Activated CD8-positive, alpha-beta memory T cell treated with anti-CD3 and anti-CD28 coated beads for 1 hour (primary cell): Measurements from ENCODE around the gene CCRL2.
A peak's percentile ranks its signal among the peaks of the same experiment; 100 is the strongest.

Experiments
- DNase-seq, 2 donors: peaks; one replicate each; pipeline ENCODE4 v3.0.0-alpha.2; 2020; ENCODE audit warnings: low read depth in 1 of 2; ENCODE audit errors: extremely low read depth in 1 of 2

The CCRL2 gene

GRCh38 chr3:46406788-46407611, at the start of gene CCRL2, which contains the start of gene CCR5AS:
TSS of gene CCRL2 (plus strand) at chr3:46407259. CDS start at chr3:46408080, 821 bp downstream.
TSS of gene CCR5AS (minus strand) at chr3:46407066.
- DNase-seq: peak in 1 of 2 donors; percentile 10

GRCh38 chr3:46358466-46358865, 48.6 kb upstream of the CCRL2 start:
- DNase-seq: no peak

- no peak for DNase-seq
Measured at GRCh38 chr3:46359733-46360493, 47.1 kb upstream of the CCRL2 start.

GRCh38 chr3:46360907-46361306, 46.2 kb upstream of the CCRL2 start:
- DNase-seq: no peak

- DNase-seq: no peak
Measured at GRCh38 chr3:46361408-46362283, 45.4 kb upstream of the CCRL2 start.

- no peak for DNase-seq
Measured at GRCh38 chr3:46365041-46365440, 42.0 kb upstream of the CCRL2 start.

GRCh38 chr3:46365737-46366524, 41.1 kb upstream of the CCRL2 start:
- DNase-seq: no peak

- DNase-seq: no peak
Measured at GRCh38 chr3:46367811-46368210, 39.2 kb upstream of the CCRL2 start.

- DNase-seq: peak; percentile 28 to 40
Measured at GRCh38 chr3:46368569-46368968, 38.5 kb upstream of the CCRL2 start.

- no peak for DNase-seq
Measured at GRCh38 chr3:46369151-46369550, 37.9 kb upstream of the CCRL2 start.

- DNase-seq: no peak
Measured at GRCh38 chr3:46369675-46370132, 37.4 kb upstream of the CCRL2 start.

- no peak for DNase-seq
Measured at GRCh38 chr3:46370839-46371518, 36.1 kb upstream of the CCRL2 start, which contains the start of gene CCR5. TSS of gene CCR5 (plus strand) at chr3:46370946. CDS start at chr3:46372903, 1,957 bp downstream.

- no peak for DNase-seq
Measured at GRCh38 chr3:46371519-46372340, 35.3 kb upstream of the CCRL2 start.

- DNase-seq: no peak
Measured at GRCh38 chr3:46372492-46373359, 34.3 kb upstream of the CCRL2 start.

GRCh38 chr3:46374755-46375154, 32.3 kb upstream of the CCRL2 start:
- DNase-seq: no peak

GRCh38 chr3:46375218-46375617, 31.8 kb upstream of the CCRL2 start:
- no peak for DNase-seq

- no peak for DNase-seq
Measured at GRCh38 chr3:46375814-46376213, 31.2 kb upstream of the CCRL2 start.
